Measurements from ENCODE around the gene METTL9. TPM values are rescaled to one million over a fixed set of nuclear protein-coding genes. Genes with fewer than 3 reads are reported as not detected.

METTL9 gene
- total and polyA plus RNA-seq, 2 of the 4 experiments (the other 2 are of a cell fraction), result 54.8 to 95.5 TPM

DNA sequence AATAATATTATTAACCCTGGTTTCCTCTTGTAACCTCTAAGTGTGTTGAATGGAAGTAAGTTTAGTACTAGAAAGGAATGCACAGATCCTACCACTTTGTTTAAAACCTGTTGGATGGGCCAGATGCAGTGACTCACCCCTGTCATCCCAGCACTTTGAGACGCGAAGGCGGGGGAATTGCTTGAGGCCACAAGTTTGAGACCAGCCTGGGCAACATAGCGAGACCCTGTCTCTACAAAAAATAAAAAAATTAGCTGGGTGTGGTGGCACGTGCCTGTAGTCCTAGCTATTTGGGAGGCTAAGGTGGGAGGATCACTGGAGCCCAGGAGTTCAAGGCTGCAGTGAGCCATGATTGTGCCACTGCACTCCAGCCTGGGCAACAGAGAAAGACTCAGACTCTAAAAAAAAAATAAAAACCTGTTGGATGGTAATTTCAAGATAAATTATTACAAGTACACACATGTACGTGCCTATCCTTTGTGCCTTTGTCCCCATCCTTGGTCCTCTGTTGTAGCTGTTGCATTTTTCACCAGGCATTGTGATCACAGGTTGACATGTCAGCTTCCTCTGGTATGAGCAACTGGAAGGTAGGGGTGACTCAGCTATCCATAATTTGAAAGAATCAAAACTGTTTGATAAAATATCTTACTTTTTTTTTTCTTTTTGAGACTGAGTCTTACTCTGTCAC lies 30.7 kb upstream of the METTL9 start:
- H2AFZ ChIP-seq (replicated peaks; ENCODE audit: low read length, poor library complexity), result no peak overlapping the region
- H4K20me1 ChIP-seq (ENCODE audit: insufficient read depth, low read length), result no peaks in the 10 kb centered on the region
- no peak overlapping the region for H3K9ac ChIP-seq (ENCODE audit: low read depth, low read length)
- no peak overlapping the region for H3K4me3 ChIP-seq (ENCODE audit: insufficient read depth, low read depth, low read length)
- H3K27ac ChIP-seq (ENCODE audit: insufficient read depth, low read length), result no peak overlapping the region
- H4K5ac ChIP-seq (ENCODE audit: low read depth, low read length), result no peak overlapping the region
- no peak overlapping the region for H3K23ac ChIP-seq (ENCODE audit: low read depth, low read length)
- no peaks in the 10 kb centered on the region for H3K79me1 ChIP-seq (ENCODE audit: low read depth in 1 of 2, low read length in 2 of 2)
- H2BK5ac ChIP-seq (ENCODE audit: low read depth, low read length, poor library complexity, severe bottlenecking), result no peak overlapping the region
- H3K4me2 ChIP-seq (ENCODE audit: low read depth, low read length), result no peak overlapping the region
- H3K4me1 ChIP-seq (ENCODE audit: control insufficient read depth, insufficient read depth, low read length), result no peaks in the 10 kb centered on the region
- no peak overlapping the region for H2BK120ac ChIP-seq (ENCODE audit: low read depth, low read length)
- H3K56ac ChIP-seq (ENCODE audit: extremely low read depth, insufficient read depth, low read length), result no peak overlapping the region
- no peaks in the 10 kb centered on the region for H3K9me1 ChIP-seq (ENCODE audit: insufficient read depth, low read length)
- TF ChIP-seq MAFK (IDR thresholded peaks at IDR 0.05; ENCODE audit: low read depth, low read length), result no peak
- no peak for TF ChIP-seq NFE2L2 (IDR thresholded peaks at IDR 0.05; ENCODE audit: low read depth, low read length)
- no peak for TF ChIP-seq RFX5 (IDR thresholded peaks at IDR 0.05; ENCODE audit: low read depth, low read length)
- TF ChIP-seq RAD21 (IDR thresholded peaks at IDR 0.05; ENCODE audit: low read length), result no peak
- no peak for TF ChIP-seq CEBPB (IDR thresholded peaks at IDR 0.05; ENCODE audit: low read depth, low read length)
- TF ChIP-seq, protein P1, sequence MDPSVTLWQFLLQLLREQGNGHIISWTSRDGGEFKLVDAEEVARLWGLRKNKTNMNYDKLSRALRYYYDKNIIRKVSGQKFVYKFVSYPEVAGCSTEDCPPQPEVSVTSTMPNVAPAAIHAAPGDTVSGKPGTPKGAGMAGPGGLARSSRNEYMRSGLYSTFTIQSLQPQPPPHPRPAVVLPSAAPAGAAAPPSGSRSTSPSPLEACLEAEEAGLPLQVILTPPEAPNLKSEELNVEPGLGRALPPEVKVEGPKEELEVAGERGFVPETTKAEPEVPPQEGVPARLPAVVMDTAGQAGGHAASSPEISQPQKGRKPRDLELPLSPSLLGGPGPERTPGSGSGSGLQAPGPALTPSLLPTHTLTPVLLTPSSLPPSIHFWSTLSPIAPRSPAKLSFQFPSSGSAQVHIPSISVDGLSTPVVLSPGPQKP (IDR thresholded peaks at IDR 0.05; ENCODE audit: borderline replicate concordance, low read depth, low read length), result no peak
- TF ChIP-seq CTCF (conservative IDR thresholded peaks at IDR 0.05; ENCODE audit: low read depth, low read length), result no peak
- TF ChIP-seq, protein P2, sequence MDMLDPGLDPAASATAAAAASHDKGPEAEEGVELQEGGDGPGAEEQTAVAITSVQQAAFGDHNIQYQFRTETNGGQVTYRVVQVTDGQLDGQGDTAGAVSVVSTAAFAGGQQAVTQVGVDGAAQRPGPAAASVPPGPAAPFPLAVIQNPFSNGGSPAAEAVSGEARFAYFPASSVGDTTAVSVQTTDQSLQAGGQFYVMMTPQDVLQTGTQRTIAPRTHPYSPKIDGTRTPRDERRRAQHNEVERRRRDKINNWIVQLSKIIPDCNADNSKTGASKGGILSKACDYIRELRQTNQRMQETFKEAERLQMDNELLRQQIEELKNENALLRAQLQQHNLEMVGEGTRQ (IDR thresholded peaks at IDR 0.05; ENCODE audit: low read depth, low read length), result no peak
- TF ChIP-seq POLR2A (IDR thresholded peaks at IDR 0.05; ENCODE audit: low read depth, low read length), result no peak
- no peak for TF ChIP-seq MAZ (IDR thresholded peaks at IDR 0.05; ENCODE audit: borderline replicate concordance, low read depth, low read length)
- TF ChIP-seq MXI1 (IDR thresholded peaks at IDR 0.05; ENCODE audit: borderline replicate concordance, low read depth, low read length), result no peak
- TF ChIP-seq RCOR1 (IDR thresholded peaks at IDR 0.05; ENCODE audit: insufficient replicate concordance, low read length), result no peak
- no peak for TF ChIP-seq SMC3 (IDR thresholded peaks at IDR 0.05; ENCODE audit: low read depth, low read length)
- TF ChIP-seq BHLHE40 (IDR thresholded peaks at IDR 0.05; ENCODE audit: low read depth, low read length), result no peak
- no peak for TF ChIP-seq CHD1 (IDR thresholded peaks at IDR 0.05; ENCODE audit: low read depth, low read length)
- no peak for TF ChIP-seq FOS (IDR thresholded peaks at IDR 0.05; ENCODE audit: low read depth, low read length)
- WGBS, 2 experiments (ENCODE audit: extremely low coverage in 2 of 2, insufficient read length in 1 of 2), result no CpG with 5 or more reads among the region's 6 CpGs
- H4K8ac ChIP-seq (ENCODE audit: low read depth in 2 of 2, low read length in 2 of 2), result no peak overlapping the region
- H3K36me3 ChIP-seq (ENCODE audit: control insufficient read depth, insufficient read depth, low read length), result no peaks in the 10 kb centered on the region
- peak; percentile 26 for DNase-seq
- in situ Hi-C loops (cut with MboI; ENCODE audit: low sequenced_read_pairs) (no loop called here), intact Hi-C loops (cut with micrococcal nuclease) (no loop called here), dilution Hi-C loops (cut with HindIII; ENCODE audit: low sequenced_read_pairs, unreplicated experiment) (no loop called here)
- no TSS peak for BruUV-seq (replicated peaks)
- H2BK15ac ChIP-seq (ENCODE audit: low read depth, low read length), result no peak overlapping the region
- H3K9me3 ChIP-seq (ENCODE audit: control insufficient read depth, insufficient read depth, low read length), result no peaks in the 10 kb centered on the region
- H3K4ac ChIP-seq (ENCODE audit: low read depth, low read length), result no peak overlapping the region
- ATAC-seq (ENCODE audit: low read depth), result 0 out of 2 replicates have a peak, but pooled peaks have one; percentile 37
- H2BK20ac ChIP-seq (ENCODE audit: low read depth, low read length), result no peak overlapping the region
- CTCF ChIA-PET, result interaction anchor here (0.6 kb wide), 1 partner anchor 1125 kb away, joined by 4 read pairs; no protein-coding TSS in a partner anchor
- no peak overlapping the region for H2AK9ac ChIP-seq (replicated peaks; ENCODE audit: low read depth, low read length, poor library complexity)
- H3K14ac ChIP-seq (replicated peaks; ENCODE audit: low read depth, low read length), result no peak overlapping the region
- no peak overlapping the region for H4K91ac ChIP-seq (ENCODE audit: insufficient read depth, low read depth, low read length)
- no peak overlapping the region for H2AK5ac ChIP-seq (ENCODE audit: low read depth, low read length)
- H3K18ac ChIP-seq (ENCODE audit: low read depth, low read length), result no peak overlapping the region
- peaks cover 24% of the 10 kb centered on the region for H3K27me3 ChIP-seq (ENCODE audit: control insufficient read depth, insufficient read depth, low read length)
- POLR2A ChIA-PET (ENCODE audit: unreplicated experiment), result interaction anchor here (0.5 kb wide), 1 partner anchor 22 kb away, joined by 7 read pairs; no protein-coding TSS in a partner anchor
